22Rv1 (cell line): ENCODE data around the gene MAG.

Source experiments
- H3K27ac ChIP-seq: fragments of 450-650 bp; 2 replicates; pipeline ENCODE4 v1.5.1; 2017
- ZFX ChIP-seq: fragments of 450-650 bp; IDR thresholded peaks from 2 replicates; pipeline ENCODE4 v1.6.1; 2017; ENCODE audit warnings: antibody characterized with exemption, borderline replicate concordance
- TF ChIP-seq, protein P1 (sequence below): fragments of 450-650 bp; IDR thresholded peaks from 2 replicates; pipeline ENCODE4 v1.5.1; 2017; ENCODE audit warnings: mild to moderate bottlenecking

MAG gene

DNA sequence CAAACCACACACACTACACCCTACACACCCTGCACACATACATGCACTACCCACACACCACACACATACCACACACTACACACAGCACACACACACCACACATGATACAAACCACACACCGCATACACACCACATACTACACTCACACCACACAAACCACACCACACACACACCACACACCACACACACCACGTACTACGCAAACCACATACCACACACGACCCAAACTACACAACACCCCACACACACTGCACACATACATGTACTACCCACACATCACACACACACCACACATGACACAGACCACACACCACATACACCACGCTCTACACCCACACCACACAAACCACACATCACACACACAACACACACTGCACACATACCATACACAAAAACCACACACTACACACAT, 6.6 kb downstream of the MAG start:
- TF ChIP-seq, protein P1, sequence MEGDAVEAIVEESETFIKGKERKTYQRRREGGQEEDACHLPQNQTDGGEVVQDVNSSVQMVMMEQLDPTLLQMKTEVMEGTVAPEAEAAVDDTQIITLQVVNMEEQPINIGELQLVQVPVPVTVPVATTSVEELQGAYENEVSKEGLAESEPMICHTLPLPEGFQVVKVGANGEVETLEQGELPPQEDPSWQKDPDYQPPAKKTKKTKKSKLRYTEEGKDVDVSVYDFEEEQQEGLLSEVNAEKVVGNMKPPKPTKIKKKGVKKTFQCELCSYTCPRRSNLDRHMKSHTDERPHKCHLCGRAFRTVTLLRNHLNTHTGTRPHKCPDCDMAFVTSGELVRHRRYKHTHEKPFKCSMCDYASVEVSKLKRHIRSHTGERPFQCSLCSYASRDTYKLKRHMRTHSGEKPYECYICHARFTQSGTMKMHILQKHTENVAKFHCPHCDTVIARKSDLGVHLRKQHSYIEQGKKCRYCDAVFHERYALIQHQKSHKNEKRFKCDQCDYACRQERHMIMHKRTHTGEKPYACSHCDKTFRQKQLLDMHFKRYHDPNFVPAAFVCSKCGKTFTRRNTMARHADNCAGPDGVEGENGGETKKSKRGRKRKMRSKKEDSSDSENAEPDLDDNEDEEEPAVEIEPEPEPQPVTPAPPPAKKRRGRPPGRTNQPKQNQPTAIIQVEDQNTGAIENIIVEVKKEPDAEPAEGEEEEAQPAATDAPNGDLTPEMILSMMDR = no peak
- no peak for TF ChIP-seq ZFX
- no peak overlapping the region for H3K27ac ChIP-seq

GRCh38 chr19:35299523-35300338, 7.8 kb downstream of the MAG start:
- TF ChIP-seq, protein P1 = no peak
- no peak for TF ChIP-seq ZFX
- no peak overlapping the region for H3K27ac ChIP-seq

GRCh38 chr19:35300339-35300649, 8.3 kb downstream of the MAG start:
- TF ChIP-seq, protein P1 = no peak
- no peak for TF ChIP-seq ZFX

GRCh38 chr19:35301961-35302360, 10.0 kb downstream of the MAG start:
- no peak for TF ChIP-seq ZFX
- TF ChIP-seq, protein P1 = no peak
- H3K27ac ChIP-seq = no peak overlapping the region

More at GRCh38 chr19:35300339-35300649, 8.3 kb downstream of the MAG start:
- H3K27ac ChIP-seq = no peak overlapping the region

DNA sequence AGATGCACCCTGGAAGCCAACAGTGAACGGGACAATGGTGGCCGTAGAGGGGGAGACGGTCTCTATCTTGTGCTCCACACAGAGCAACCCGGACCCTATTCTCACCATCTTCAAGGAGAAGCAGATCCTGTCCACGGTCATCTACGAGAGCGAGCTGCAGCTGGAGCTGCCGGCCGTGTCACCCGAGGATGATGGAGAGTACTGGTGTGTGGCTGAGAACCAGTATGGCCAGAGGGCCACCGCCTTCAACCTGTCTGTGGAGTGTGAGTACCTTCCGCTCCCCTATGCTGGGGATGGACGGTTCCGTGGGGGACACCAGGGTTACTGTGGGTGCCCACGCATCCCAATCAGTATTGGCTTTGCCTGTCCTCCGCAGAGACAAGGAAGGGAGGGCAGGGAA, 10.5 kb downstream of the MAG start:
- H3K27ac ChIP-seq = no peak overlapping the region
- no peak for TF ChIP-seq ZFX
- TF ChIP-seq, protein P1 = no peak

GRCh38 chr19:35303357-35303915, 11.5 kb downstream of the MAG start:
- no peak for TF ChIP-seq ZFX
- TF ChIP-seq, protein P1 = no peak
- no peak overlapping the region for H3K27ac ChIP-seq

DNA sequence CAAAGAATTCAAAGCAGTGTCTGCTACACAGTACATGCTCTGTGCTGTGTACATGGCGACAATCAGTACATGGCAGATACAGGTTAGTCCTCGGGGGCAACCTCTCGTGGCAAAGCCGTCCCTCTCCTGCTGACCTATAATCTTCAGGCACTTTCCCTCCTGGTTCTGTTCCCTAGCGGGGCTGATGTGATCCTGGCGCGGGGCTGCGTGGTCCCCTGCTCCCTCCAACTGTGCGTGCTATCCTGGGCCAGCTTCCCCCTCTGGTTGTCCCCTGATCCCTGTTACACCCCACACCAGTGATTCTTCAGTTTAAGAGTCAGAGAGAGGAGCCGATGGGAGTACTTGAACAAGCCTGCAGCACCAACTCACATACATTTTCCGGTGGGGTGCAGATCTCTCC, 12.1 kb downstream of the MAG start:
- H3K27ac ChIP-seq = no peak overlapping the region
- TF ChIP-seq, protein P1 = no peak
- no peak for TF ChIP-seq ZFX
